GM18858 (cell line): ENCODE measurements around the gene KISS1R.

Experiments used
- ATAC-seq: cut with Tn5 transposase; IDR thresholded peaks from one replicate; pipeline ENCODE4 v1.9.1; 2021; ENCODE audit not compliant: unreplicated experiment

The KISS1R gene

DNA sequence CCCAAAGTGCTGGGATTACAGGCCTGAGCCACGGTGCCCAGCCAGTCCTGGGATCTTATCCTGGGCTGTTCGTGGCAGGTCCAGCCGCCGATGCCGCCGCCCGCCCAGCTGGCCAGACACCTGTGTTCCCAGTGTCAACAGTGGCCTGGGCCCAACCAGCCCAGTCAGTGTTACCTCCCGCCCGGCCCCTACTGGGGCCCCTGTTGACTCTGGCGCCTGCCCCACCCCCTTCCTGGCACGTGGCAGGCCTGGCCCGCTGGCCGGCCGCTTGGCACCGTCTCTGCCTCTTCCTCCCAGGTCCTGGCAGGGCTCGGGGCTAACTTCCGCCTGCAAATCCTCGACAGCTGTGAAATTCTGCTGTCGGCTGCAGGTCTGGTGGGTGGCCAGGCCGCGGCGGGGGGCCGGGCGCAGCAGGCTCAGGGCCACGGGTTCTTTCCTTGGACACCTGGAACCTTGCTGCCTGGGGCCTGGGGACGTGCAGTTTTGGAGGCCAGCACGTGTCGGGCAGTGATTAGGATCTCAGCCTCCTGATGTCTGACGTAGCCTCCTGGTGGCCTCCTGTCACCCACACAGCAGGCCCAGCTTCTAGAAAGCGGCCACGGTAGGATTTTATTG is 17.8 kb downstream of the KISS1R start:
- no peak for ATAC-seq

DNA sequence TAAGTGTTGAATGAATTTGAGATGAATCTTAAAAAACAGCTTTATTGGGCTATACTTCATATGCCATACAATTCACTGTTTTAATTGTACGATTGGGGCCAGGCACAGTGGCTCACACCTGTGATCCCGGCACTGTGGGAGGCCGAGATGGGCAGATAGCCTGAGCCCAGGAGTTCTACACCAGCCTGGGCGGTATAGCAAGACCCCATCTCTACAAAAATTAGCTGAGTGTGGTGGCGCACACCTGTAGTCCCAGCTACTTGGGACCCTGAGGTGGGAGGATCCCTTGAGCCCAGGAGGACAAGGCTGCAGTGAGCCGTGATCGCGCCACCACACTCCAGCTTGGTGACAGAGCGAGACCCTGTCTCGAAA is 19.0 kb downstream of the KISS1R start:
- no peak for ATAC-seq

DNA sequence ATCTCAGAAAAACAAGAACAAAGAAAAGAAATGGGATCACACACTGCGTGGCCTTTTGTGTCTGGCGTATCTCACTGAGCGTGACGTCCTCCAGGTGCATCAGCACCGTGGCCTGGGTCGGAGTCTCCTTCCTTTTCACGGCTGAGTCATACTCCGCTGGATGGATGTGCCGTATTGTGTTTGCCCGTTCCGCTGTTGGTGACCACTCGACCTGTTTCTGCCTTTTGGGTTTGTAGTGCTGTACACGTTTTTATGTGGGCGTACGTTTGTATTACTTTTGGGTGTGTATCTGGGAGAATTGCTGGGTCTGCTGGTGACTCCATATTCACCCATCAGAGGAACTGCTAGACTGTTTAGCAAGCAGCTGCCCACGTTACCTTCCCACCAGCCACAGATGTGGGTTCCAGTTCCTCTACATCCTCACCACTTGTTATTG is 20.1 kb downstream of the KISS1R start:
- ATAC-seq, result no peak

DNA sequence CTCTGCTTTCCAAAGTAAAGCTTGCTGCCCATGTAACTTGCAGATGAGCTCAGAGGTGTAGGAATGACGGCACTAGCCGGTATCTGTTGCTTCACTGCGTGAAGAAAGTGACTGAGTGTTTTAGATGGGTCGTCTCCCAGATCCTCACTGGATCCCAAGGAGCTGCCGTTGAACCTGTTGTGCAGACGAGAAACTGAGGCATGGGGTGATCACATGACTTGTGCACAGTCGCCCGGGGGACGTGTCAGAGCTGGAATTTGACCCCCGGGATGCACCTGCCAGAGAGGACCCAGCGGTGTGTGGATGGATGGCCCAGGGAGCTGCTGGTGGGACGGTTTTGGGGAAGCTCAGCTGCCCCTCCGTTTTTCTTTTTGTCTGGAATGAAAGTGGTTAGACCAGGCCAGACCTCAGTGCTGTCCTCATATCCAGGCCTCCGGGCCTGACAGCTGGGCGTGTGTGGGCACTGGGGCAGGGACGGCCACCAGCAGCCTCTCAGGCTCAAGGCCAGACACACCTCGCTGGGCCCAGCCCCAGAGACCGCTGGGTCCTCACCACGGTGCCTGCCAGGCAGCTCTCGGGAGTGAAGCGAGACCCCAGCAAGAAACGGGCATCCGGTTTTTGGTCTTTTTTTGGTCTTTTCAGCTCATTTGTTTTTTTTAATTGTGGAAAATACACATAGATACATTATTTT is 21.2 kb downstream of the KISS1R start:
- ATAC-seq, result no peak

DNA sequence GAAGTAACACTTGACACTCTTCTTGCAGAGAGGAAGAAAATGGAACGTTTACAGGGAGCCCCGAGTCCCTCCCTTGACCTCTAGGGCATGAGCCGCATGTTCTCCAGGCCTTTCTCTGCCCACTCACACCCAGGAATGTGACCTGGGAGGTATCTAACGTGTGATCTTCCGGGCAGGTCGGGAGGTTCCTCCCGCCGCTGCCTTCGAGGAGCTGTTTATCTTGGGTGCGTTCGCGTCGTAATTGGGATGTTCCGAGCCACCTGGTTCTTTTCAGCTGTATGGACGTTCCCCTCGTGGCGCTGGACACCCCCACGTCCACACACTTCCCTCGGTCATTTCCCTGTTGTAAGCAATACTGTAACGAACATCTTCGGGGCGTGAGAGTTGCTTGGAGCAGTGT is 22.3 kb downstream of the KISS1R start:
- ATAC-seq, result no peak

DNA sequence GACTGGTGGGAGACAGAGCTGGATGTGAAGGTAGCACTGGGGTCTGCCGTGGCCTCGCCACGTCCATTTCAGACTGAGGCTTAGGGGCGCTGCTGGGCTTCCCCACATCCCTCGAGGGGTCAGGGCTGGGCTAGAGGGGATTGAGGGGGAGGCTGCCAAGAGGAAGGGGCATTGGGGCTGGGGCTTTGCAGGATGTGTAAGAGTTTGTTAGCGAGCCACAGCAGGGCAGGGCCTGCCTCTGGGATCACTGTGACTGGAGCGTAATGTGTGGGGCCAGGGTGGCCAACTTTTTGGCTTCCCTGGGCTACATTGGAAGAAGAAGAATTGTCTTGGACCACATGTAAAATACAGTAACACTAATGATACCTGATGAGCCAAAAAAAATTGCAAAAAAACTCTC is 22.8 kb downstream of the KISS1R start:
- no peak for ATAC-seq

DNA sequence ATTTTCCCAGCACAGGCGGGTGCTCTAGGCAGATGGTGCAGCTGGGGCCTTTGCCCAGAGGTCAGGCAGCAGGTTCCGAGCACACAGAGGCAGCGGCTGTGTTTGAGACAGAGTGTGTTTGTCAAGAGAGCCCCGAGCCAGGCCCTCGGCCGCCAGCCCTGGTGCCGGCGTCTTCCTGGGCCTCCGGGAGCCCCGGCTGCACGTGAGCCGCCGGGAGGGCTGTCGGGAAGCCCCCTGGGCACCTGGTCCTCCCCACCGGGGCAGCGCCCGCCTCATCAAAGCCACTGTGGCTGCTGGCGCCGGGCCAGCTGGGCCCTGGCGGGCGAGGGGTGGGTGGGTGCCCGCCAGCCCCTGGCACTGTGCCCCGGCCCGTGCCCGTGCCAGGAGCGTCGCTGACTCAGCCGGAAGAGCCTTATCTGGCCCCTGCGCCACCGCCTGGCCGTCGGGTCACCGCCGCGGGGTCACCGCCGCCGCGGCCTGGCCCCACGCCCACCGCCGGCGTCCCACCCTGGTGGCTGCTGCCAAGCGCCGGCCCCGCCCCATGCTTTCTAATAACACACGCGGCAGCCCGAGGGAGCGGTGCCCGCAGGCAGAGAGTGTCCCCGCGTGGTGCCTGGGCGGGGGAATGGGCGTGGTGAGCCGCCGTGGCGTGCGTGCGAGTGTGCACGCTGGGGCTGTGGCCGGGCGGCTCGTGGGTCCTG is 23.6 kb downstream of the KISS1R start:
- ATAC-seq, result no peak

DNA sequence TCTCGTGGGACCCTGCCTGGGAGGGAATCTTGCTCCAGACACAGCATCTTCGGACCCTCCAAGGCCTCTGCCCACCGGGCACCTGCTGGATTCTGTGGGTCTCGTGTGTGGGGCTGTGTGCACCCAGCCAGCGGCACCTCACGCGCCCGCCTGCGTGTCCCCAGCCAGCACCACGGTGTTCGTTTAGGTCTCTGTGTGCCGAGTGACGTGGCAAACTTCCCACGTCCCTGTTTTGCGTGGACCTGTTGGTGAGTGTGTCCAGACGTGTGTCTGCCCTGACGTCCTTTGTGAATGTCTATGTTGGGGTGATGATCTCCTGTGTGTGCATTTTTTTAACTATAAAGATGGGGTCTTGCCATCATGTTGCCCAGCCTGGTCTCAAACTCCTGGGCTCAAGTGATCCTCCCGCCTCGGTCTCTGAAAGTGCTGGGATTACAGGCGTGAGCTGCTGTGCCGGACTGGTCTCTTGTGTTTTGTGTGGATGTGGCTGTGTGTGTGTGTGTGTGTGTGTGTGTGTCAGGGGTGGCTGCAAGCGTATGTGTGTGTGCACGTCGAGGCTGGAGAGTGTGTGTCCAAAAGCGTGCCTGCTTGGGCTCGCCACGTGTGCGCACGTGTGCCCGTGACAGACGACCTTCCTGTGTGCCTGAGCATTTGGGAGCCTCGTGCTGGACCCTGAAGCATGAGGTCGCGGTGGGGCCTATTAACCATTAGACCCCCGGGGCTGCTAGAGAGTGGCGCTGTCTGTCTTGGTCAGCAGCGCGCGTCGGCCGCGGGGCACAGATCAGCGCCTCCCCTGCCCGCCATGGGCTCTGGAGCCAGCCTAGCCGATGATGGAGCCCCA is 24.4 kb downstream of the KISS1R start:
- ATAC-seq, result no peak

DNA sequence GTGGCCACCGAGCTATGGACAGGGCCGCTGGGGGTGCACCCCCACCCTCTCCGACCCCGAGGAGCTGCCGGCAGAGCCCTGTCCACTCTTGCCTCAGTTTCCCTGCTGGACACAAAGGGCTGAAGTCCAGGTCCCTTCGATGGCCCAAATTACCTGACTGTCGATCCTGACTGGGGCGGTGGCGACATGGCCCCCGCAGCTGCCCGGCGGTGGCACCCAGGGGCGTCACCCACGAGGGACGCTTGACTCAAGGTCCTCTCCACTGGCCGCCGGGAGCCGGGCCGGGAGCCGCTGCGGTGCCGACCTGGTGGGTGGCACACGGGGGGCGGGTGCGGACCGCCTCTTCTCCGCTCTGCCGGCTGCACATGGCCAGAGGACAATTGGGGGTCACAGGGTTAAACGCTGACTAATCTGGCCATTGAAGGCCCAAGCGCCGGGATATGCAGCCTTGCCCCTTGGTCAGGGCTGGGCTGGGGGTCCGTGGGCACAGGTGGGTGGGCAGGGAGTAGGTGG is 25.1 kb downstream of the KISS1R start:
- no peak for ATAC-seq

DNA sequence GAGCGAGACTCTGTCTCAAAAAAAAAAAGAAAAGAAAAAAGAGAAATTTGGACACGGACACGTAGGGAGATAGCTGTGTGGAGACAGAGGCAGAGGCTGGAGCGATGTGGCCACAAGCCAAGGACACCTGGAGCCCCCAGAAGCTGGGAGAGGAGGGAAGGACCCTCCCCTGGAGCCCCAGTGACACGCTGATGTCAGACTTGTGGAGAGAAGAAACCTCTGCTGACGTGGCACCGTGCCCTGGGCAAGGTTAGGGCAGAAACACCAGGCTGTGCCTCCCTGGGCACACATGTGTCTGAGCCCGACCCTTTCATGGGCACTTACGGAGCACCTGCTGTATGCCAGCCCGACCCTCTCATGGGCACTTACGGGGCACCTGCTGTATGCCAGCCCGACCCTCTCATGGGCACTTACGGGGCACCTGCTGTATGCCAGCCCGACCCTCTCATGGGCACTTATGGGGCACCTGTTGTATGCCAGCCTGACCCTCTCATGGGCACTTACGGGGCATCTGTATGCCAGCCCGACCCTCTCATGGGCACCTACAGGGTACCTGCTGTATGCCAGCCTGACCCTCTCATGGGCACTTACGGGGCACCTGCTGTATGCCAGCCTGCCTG is 26.5 kb downstream of the KISS1R start:
- ATAC-seq, result no peak

DNA sequence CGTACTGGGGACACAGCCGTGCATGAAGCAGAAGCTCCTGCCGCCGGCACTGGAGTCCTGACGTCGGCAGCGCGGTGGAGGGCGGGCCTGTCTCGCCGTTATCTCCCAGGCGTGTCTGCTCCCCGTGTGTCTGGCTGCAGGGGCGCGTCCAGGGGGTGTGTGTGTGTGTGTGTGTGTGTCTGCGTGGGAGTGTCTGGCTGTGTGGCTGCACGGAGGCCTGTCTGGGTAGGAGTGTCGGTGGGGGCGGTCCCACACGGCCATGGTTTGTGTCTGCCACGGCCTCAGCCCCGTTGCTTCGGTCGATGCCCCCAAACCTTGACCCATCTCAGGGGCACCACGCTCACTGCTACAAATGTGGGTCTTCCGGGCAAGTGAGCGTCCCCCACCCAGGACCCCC is 27.0 kb downstream of the KISS1R start:
- ATAC-seq, result no peak

DNA sequence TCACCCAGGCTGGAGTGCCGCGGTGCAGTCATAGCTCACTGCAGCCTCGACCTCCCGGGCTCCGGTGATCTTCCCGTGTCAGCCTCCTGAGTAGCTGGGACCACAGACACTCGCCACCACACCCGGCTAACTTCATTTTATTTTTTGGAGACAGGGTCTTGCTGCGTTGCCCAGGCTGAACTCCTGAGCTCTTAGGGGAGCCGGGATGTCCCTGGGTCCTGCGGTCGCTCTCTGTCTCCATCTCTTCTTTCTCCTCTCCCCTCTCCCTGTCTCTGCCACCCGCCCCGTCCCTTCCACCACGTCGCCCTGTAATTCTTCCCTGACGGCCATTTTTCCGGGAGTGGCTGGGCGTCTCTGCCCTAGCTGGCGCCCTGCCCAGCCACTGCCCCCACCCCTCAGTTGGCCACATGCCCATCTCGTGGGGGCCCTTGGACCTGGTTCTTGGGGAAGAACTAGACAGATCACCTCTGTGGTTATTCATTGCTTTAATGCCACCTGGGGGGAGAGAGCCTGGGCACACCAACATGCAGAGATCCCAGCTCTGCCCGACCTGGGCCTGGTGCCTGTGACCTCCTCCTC is 27.6 kb downstream of the KISS1R start:
- ATAC-seq, result no peak

DNA sequence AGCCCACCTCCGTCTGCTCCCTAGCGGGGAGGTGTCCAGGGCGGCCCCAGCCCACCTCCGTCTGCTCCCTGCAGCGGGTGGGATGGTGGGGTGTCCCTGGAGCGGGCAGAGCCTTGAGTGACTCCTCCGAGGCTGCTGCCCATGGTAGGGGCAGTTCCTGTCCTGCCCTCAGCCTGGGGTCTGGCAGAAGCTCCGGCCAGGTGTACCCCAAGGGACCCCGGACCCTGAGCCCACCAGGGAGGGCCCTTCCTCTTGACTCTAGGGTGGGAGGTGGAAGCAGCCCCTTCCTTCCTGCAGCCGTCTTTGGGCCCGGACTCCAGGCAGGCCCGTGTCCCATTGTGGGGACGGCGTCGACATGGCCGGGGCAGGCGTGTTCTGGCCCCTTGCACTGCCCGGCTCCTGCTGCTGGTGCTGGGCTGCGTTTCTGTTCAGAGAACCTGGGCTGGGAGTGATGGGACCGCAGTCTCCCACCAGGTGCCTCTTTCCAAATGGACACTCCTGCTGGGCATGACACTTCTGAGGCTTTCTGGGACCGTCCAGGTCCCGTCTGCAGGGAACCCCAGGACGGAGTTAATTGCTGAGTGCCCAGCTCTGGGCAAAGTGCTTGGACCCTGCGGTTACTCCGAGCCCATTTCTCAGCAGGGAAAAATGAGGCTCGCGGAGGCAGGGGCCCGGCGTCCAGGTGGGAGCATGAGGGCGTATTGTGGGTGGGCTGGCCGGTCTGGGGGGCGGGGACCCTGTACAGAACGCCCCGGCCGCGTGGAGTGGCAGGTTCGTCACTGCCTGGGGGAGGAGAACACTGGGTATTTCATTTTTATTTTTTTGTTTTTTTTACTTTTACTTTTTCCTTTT is 28.5 kb downstream of the KISS1R start:
- no peak for ATAC-seq

DNA sequence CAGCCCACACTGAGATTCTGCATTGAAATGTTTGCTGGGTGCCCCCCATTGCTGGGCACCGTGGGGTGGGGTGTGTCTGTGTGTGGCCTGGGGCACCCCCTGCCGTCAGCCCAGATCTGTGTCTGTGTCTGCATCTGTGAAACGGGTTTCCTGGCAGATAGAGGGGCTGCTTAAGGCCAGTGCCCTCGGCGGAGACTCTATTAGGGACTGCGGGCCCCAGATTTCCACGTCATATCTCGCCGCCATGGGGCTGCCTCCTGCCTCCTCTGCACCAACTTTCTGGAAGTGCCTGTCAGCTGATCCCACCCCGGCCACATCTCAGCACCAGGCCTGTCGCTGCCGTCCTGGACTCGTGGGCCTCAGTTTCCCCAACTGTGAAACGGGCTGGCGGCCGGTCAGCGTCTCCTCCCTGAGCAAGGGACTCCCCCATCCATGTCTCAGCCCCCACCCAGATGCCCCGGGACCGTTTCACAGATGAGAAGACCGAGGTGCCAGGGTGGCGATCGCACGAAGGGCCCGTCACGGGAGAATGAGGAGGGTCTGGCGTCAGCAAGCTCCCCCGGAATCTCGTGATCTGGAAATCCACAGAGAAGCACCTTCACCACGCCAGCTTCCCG is 30.1 kb downstream of the KISS1R start:
- ATAC-seq, result peak; percentile 20

DNA sequence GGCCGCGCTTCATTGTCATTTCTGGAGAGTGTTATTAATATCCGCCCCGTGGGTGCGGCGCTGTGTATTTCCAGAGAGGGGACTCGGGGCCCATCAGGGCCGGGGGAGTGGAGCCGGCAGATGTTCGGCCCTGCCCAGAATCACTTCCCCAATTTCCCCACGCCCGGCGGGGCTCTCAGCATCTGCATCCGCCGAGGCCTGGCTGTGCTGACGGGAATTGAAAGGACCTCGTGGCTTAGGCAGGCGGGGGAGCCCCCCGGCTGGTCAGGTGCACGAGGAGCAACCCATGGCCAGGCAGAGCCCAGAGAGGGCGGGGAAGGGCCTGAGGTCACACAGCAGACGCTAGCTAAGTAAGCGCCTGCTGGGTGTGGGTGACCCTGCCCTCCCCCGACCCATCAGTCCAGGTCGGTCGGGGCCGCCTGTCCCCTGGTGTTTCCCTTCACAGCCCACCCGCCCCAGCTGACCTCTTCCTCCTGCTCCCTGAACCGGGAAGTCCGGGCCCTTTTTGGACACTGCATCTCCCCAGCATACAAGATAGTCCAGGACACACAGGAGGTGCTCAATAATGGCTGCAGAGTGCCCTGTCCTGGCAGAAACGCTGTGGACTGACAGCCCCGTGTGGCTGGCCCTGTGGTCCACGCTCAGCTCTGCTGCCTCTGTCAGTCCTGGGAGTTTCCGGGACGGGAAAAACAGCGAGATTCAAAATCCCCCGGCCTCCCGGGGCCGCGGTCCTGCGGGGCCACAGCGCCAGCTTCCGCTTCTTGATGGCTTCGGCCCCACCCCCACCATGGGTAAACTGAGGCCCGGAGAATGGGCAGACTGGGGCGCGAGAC is 30.8 kb downstream of the KISS1R start:
- peak; percentile 60 for ATAC-seq

DNA sequence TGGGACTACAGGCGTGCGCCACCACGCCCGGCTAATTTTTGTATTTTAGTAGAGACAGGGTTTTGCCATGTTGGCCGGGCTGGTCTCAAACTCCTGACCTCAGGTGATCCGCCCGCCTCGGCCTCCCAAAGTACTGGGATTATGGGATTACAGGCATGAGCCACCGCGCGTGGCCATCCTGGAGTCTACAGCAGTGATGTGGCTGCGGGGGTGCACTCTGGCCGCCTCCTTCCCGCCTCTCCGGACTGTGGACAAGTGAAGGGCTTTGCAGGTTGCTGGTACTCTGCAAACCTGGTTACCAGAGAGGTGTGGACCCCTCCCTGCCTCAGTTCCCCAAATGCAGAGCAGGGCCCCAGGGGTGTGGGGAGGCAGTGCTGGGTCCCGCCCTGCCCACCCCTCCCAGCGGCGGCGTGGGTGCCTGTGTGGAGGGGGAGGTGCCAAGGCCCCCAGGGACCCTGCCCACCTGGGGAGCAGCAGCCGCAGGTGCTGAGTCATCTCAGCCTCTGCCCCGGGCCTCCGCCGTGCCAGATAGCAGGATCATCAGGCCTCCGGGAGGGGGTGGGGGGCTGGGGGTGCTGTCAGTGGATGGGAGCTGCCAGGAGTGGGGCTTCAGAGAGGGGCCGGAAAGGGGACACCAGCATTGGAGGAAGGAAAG is 31.8 kb downstream of the KISS1R start:
- no peak for ATAC-seq

DNA sequence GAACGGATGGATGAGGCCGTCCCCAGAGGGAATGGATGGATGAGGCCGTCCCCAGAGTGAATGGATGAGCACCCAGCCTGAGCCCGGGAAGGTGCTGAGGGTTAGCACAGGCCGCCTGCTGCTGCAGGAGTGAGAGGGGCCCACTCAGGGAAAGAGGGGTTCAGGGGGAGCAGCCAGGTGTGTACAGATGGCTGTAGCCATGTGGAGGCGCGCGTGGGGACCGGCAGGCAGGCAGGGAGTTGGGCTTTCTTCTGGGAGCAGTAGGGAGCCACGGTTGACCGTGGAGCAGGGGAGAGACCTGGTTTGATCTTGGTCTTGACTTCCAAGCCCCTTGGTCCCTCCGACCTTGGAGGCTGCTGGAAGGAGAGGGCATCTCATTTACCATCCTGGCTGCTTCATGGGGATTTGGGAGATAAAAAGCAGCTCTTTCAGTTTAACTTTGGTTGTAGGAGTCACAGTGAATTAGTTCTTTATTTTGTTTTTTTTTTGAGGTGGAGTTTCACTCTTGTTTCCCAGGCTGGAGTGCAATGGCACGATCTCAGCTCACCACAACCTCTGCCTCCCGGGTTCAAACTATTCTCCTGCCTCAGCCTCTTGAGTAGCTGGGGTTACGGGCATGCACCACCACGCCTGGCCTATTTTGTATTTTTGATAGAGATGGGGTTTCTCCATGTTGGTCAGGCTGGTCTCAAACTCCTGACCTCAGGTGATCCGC is 33.4 kb downstream of the KISS1R start:
- ATAC-seq, result no peak
